HG03342 (cell line): Measurements from ENCODE around the gene CBX6.

ENCODE experiments used
- ATAC-seq: cut with Tn5 transposase; IDR thresholded peaks from one replicate; pipeline ENCODE4 v1.9.1; 2021; ENCODE audit warnings: mild to moderate bottlenecking, moderate library complexity; ENCODE audit not compliant: unreplicated experiment

Gene CBX6

GRCh38 chr22:38873469-38874411, 1.7 kb upstream of the CBX6 start:
- ATAC-seq: no peak

DNA sequence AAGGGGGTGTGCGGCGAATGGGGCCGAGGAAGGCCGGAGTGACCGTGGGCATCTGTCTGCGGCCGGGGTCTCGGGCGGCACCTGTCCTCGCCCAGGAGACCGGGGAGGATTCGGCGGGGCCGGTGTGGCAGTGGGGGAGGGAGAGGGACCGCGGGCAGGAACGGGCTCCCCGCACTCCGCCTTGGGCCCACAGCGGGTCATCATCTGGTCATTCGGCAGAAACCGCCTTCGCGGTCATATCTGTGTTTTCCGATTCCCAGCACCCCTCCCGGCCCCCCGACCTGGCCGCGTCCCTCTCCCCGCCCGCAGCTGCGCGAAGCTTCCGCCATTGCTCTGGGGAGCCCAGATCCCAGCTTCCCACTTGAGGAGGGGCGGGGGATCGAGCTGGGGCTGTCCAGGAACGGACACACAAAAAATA, 824 bp upstream of the CBX6 start:
- no peak for ATAC-seq

GRCh38 chr22:38871360-38872171, 450 bp downstream of the CBX6 start:
- no peak for ATAC-seq

DNA sequence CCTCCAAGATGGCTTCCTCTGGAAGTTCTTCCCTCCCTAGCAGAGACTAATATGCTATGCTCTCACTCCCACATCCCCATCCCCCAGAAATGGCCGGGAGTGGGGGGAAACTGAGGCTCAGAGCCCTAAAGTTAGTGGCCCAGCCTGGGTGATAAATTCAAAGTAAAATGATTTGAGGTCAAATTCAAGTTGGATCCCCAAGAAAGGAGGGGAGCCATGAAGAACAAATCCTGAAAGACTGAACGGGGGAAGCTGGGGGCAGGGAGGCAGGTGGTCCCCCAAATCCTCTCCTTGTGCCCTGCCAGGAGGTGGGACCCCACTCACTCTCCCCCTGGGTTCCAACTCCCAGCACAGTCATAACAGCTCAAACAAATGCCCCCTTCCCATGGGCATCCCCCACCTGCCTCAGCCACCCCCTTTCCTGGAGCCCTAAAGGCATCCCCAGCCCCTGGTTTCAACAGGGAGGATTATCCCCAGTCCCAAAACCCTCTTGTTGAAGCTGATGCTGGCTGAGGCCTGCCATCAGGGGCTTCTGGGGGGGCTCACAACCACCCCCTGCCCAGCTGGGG, 1.1 kb downstream of the CBX6 start:
- ATAC-seq: no peak

- ATAC-seq: no peak
Measured at GRCh38 chr22:38870312-38870741, 1.7 kb downstream of the CBX6 start.

GRCh38 chr22:38869663-38870062, 2.4 kb downstream of the CBX6 start:
- ATAC-seq: no peak

- ATAC-seq: no peak
Measured at GRCh38 chr22:38868886-38869381, 3.1 kb downstream of the CBX6 start.

- no peak for ATAC-seq
Measured at GRCh38 chr22:38868286-38868721, 3.7 kb downstream of the CBX6 start.

DNA sequence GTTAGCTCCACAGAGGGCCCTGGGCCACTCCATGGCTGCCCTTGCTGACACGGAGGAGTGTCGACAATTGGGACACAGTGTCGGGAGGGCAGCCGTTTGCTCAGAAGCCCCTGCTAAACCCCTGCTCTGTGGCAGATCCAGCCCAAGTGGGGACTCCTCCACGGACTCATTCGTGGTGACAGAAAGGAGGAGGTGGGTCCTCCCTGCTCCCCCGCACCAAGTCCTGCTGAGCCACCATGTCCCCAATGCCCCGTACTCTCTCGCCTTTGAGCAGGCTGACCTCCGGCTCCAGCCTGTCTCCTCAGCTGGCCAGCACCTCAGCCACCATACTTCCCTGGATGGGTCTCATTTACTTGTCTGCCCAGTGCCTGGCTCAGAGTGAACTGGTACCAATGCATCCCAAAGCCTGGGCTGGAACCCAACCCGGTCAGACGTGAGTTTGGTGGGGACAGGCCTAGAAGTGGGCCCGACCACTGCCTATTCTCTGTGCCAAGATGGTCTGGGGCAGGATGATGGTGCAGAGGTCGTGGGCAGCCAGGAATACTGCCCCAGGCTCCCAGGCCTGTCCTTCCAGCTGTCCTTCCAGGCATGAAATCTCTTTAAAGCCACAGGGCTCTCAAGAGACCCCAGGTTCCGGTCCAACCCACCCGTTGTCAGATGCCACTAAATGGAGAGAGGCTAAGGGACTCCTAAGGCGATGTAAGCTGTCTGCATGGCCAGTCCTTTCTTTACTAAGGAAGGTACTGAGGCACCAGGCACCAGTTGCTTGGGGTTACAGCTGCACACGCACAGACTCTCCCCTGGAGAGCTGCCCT, 4.3 kb downstream of the CBX6 start:
- no peak for ATAC-seq

DNA sequence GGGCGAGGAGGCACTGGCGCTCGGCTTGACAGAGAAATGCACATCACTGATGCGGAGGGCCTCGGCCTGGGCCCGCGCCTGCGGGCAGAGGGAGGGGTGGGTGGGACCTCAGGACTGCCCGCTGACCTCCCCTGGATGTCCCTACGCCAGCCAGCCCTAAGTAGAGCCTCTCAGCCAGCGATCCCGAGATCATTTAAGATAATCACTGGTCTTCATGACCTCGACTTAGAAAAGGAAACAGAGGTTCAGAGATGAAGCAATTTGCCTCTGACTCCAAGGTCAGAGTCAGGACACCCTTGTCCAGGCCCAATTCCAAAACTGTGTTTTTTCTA, 4.9 kb downstream of the CBX6 start:
- ATAC-seq: no peak

- no peak for ATAC-seq
Measured at GRCh38 chr22:38866399-38867123, 5.5 kb downstream of the CBX6 start.

GRCh38 chr22:38866024-38866398, 6.0 kb downstream of the CBX6 start:
- ATAC-seq: no peak

DNA sequence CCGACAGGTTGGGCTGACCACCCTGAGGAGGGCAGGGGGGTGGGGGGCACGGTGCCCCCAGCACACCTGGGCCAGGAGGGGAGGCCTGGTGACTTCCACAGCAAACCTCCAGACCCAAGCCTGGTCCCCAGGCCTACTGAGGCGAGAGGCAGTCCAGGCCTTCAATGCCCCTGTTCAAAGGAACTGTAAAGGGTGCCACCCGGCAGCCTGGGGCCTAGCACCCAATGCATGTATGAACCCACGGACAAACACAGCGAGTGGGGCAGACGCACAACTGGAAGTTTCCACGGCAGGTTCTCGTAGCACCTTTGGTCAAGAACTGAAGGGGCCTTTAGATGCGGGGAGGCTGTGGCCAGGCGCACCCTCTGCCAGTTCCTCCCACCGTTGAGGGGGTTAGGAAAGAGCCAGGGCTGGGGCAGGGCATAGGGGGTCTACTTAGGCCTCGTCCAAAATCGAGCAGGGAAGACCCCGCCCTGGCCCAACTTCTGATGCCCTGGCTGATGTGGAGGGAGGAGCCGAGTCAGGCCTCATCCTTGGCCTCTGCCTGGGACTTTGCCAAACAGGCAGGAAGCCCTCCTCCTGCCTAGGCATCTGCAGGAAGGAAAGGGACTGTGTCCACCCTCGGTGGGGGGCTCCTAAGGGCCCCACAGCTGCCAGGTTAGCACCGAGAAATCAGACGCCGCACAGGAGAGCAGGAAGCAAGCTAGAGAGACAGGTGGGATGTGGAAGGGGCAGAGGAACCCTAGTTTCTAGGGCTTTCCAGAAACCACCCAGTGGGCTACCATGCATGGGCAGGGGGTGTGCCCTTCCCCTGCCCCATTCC, 6.6 kb downstream of the CBX6 start:
- no peak for ATAC-seq

- no peak for ATAC-seq
Measured at GRCh38 chr22:38864361-38865191, 7.4 kb downstream of the CBX6 start.

GRCh38 chr22:38863531-38864131, 8.4 kb downstream of the CBX6 start:
- ATAC-seq: no peak

- no peak for ATAC-seq
Measured at GRCh38 chr22:38862375-38863329, 9.4 kb downstream of the CBX6 start.

- no peak for ATAC-seq
Measured at GRCh38 chr22:38861927-38862326, 10.1 kb downstream of the CBX6 start.
